ENCODE results near the gene HMG20B.
"Not testable (repeated sequence)": the region's sequence is repeated elsewhere in the genome, so short reads cannot be mapped to it uniquely, and the experiment has no call there.

HMG20B gene

GRCh38 chr19:3578390-3578789 is 5.6 kb downstream of the HMG20B start:
- Histone ChIP-seq H3K27ac (ENCODE audit: low read length, poor library complexity, severe bottlenecking) (no peak overlapping the region), H3K79me1 (replicated peaks; ENCODE audit: low read length, poor library complexity, severe bottlenecking) (peaks cover 11% of the 10 kb centered on the region), H3K9me3 (ENCODE audit: control insufficient read depth, low read length) (no peaks in the 10 kb centered on the region), H4K8ac (ENCODE audit: low read length) (no peak overlapping the region), H3K27me3 (ENCODE audit: control insufficient read depth in 1 of 2, insufficient read depth in 1 of 2, low read length in 2 of 2) (no peaks in the 10 kb centered on the region), H2AK5ac (ENCODE audit: low read length, severe bottlenecking) (no peak overlapping the region), H2BK12ac (ENCODE audit: low read length in 2 of 2) (peak overlapping the region in 1 of 2 experiments; percentile 5), H3K4me3 (ENCODE audit: insufficient read depth in 1 of 2, low read depth in 1 of 2, low read length in 2 of 2) (no peak overlapping the region), H3K9ac (ENCODE audit: low read length) (no peak overlapping the region), H3K14ac (ENCODE audit: low read length in 2 of 2) (no peak overlapping the region), H2BK5ac (ENCODE audit: low read depth, low read length, poor library complexity, severe bottlenecking) (no peak overlapping the region), H2AFZ (ENCODE audit: low read depth, low read length) (no peak overlapping the region), H4K91ac (ENCODE audit: low read length) (no peak overlapping the region), H2BK15ac (ENCODE audit: low read depth, poor library complexity, severe bottlenecking) (peak overlapping the region; percentile 7), H2BK120ac (ENCODE audit: low read depth, low read length) (peak overlapping the region; percentile 49), H3K36me3 (ENCODE audit: control insufficient read depth in 1 of 2, insufficient read depth in 2 of 2, low read depth in 1 of 2, low read length in 2 of 2) (peaks cover 15 to 50% of the 10 kb centered on the region in 2 experiments), H3K23ac (ENCODE audit: low read length in 2 of 2) (no peak overlapping the region), H3K4ac (ENCODE audit: low read depth in 1 of 2, low read length in 2 of 2) (no peak overlapping the region), H3K18ac (ENCODE audit: low read depth in 1 of 2, low read length in 2 of 2) (no peak overlapping the region), H3K4me2 (ENCODE audit: low read length, poor library complexity, severe bottlenecking) (no peak overlapping the region), H3K4me1 (ENCODE audit: control insufficient read depth, insufficient read depth, low read depth, low read length) (peaks cover 26% of the 10 kb centered on the region)
- DNase-seq: no peak
- WGBS: 77% methylated on average over 17 of the region's 17 CpGs

GRCh38 chr19:3580156-3580934 is 7.6 kb downstream of the HMG20B start:
- H3K4ac ChIP-seq (ENCODE audit: low read depth in 1 of 2, low read length in 2 of 2): peak overlapping the region in 1 of 2 experiments; percentile 40
- no peak overlapping the region for H3K27ac ChIP-seq (ENCODE audit: low read length, poor library complexity, severe bottlenecking)
- H3K4me1 ChIP-seq (ENCODE audit: control insufficient read depth, insufficient read depth, low read depth, low read length): peaks cover 22% of the 10 kb centered on the region
- no peaks in the 10 kb centered on the region for H3K9me3 ChIP-seq (ENCODE audit: control insufficient read depth, low read length)
- peak overlapping the region; percentile 77 for H3K9ac ChIP-seq (ENCODE audit: low read length)
- H4K91ac ChIP-seq (ENCODE audit: low read length): no peak overlapping the region
- peaks cover 2% of the 10 kb centered on the region for H3K79me1 ChIP-seq (replicated peaks; ENCODE audit: low read length, poor library complexity, severe bottlenecking)
- H2AK5ac ChIP-seq (ENCODE audit: low read length, severe bottlenecking): no peak overlapping the region
- peaks cover 9 to 36% of the 10 kb centered on the region in 2 experiments for H3K36me3 ChIP-seq (ENCODE audit: control insufficient read depth in 1 of 2, insufficient read depth in 2 of 2, low read depth in 1 of 2, low read length in 2 of 2)
- no peak overlapping the region for H3K14ac ChIP-seq (ENCODE audit: low read length in 2 of 2)
- no peak overlapping the region for H3K4me3 ChIP-seq (ENCODE audit: insufficient read depth in 1 of 2, low read depth in 1 of 2, low read length in 2 of 2)
- no peak overlapping the region for H2BK5ac ChIP-seq (ENCODE audit: low read depth, low read length, poor library complexity, severe bottlenecking)
- no peak overlapping the region for H2BK120ac ChIP-seq (ENCODE audit: low read depth, low read length)
- peak overlapping the region; percentile 14 for H4K8ac ChIP-seq (ENCODE audit: low read length)
- DNase-seq: peak; percentile 99
- no peak overlapping the region for H3K4me2 ChIP-seq (ENCODE audit: low read length, poor library complexity, severe bottlenecking)
- no peak overlapping the region for H2BK15ac ChIP-seq (ENCODE audit: low read depth, poor library complexity, severe bottlenecking)
- no peak overlapping the region for H2AFZ ChIP-seq (ENCODE audit: low read depth, low read length)
- WGBS: 16% methylated on average over 8 of the region's 11 CpGs
- no peak overlapping the region for H3K23ac ChIP-seq (ENCODE audit: low read length in 2 of 2)
- no peak overlapping the region for H2BK12ac ChIP-seq (ENCODE audit: low read length in 2 of 2)
- H3K18ac ChIP-seq (ENCODE audit: low read depth in 1 of 2, low read length in 2 of 2): peak overlapping the region in 1 of 2 experiments; percentile 21
- no peaks in the 10 kb centered on the region for H3K27me3 ChIP-seq (ENCODE audit: control insufficient read depth in 1 of 2, insufficient read depth in 1 of 2, low read length in 2 of 2)

GRCh38 chr19:3581792-3582191 is 9.0 kb downstream of the HMG20B start:
- not testable (repeated sequence) for H2BK120ac ChIP-seq (ENCODE audit: low read depth, low read length); H3K4ac ChIP-seq (ENCODE audit: low read depth in 1 of 2, low read length in 2 of 2); DNase-seq; H3K79me1 ChIP-seq (replicated peaks; ENCODE audit: low read length, poor library complexity, severe bottlenecking); H2AK5ac ChIP-seq (ENCODE audit: low read length, severe bottlenecking); H2BK15ac ChIP-seq (ENCODE audit: low read depth, poor library complexity, severe bottlenecking); H3K4me3 ChIP-seq (ENCODE audit: insufficient read depth in 1 of 2, low read depth in 1 of 2, low read length in 2 of 2); H3K27ac ChIP-seq (ENCODE audit: low read length, poor library complexity, severe bottlenecking); H4K91ac ChIP-seq (ENCODE audit: low read length); H3K18ac ChIP-seq (ENCODE audit: low read depth in 1 of 2, low read length in 2 of 2); H3K9ac ChIP-seq (ENCODE audit: low read length); H2AFZ ChIP-seq (ENCODE audit: low read depth, low read length); H3K14ac ChIP-seq (ENCODE audit: low read length in 2 of 2); H4K8ac ChIP-seq (ENCODE audit: low read length); H2BK12ac ChIP-seq (ENCODE audit: low read length in 2 of 2); H3K23ac ChIP-seq (ENCODE audit: low read length in 2 of 2); H3K4me2 ChIP-seq (ENCODE audit: low read length, poor library complexity, severe bottlenecking); H2BK5ac ChIP-seq (ENCODE audit: low read depth, low read length, poor library complexity, severe bottlenecking); H3K9me3 ChIP-seq (ENCODE audit: control insufficient read depth, low read length)
- WGBS: 74% methylated on average over 4 of the region's 4 CpGs
- peaks cover 0 to 22% of the 10 kb centered on the region in 2 experiments for H3K36me3 ChIP-seq (ENCODE audit: control insufficient read depth in 1 of 2, insufficient read depth in 2 of 2, low read depth in 1 of 2, low read length in 2 of 2)
- peaks cover 18% of the 10 kb centered on the region for H3K4me1 ChIP-seq (ENCODE audit: control insufficient read depth, insufficient read depth, low read depth, low read length)
- peaks cover 5 to 13% of the 10 kb centered on the region in 2 experiments for H3K27me3 ChIP-seq (ENCODE audit: control insufficient read depth in 1 of 2, insufficient read depth in 1 of 2, low read length in 2 of 2)

GRCh38 chr19:3584036-3584802 is 11.5 kb downstream of the HMG20B start:
- WGBS: 88% methylated on average over 10 of the region's 15 CpGs
- H2BK120ac ChIP-seq (ENCODE audit: low read depth, low read length): not testable (repeated sequence)

More at GRCh38 chr19:3584036-3584802, 11.5 kb downstream of the HMG20B start:
- Histone ChIP-seq H3K4me1 (ENCODE audit: control insufficient read depth, insufficient read depth, low read depth, low read length) (peaks cover 13% of the 10 kb centered on the region), H3K27me3 (ENCODE audit: control insufficient read depth in 1 of 2, insufficient read depth in 1 of 2, low read length in 2 of 2) (peaks cover 5 to 16% of the 10 kb centered on the region in 2 experiments)
- not testable (repeated sequence) for DNase-seq; H3K23ac ChIP-seq (ENCODE audit: low read length in 2 of 2); H4K91ac ChIP-seq (ENCODE audit: low read length); H3K14ac ChIP-seq (ENCODE audit: low read length in 2 of 2); H3K4ac ChIP-seq (ENCODE audit: low read depth in 1 of 2, low read length in 2 of 2); H3K27ac ChIP-seq (ENCODE audit: low read length, poor library complexity, severe bottlenecking); H3K9ac ChIP-seq (ENCODE audit: low read length); H3K9me3 ChIP-seq (ENCODE audit: control insufficient read depth, low read length); H3K4me3 ChIP-seq (ENCODE audit: insufficient read depth in 1 of 2, low read depth in 1 of 2, low read length in 2 of 2); H2AFZ ChIP-seq (ENCODE audit: low read depth, low read length); H2BK5ac ChIP-seq (ENCODE audit: low read depth, low read length, poor library complexity, severe bottlenecking); H2BK12ac ChIP-seq (ENCODE audit: low read length in 2 of 2); H3K79me1 ChIP-seq (replicated peaks; ENCODE audit: low read length, poor library complexity, severe bottlenecking); H4K8ac ChIP-seq (ENCODE audit: low read length); H3K4me2 ChIP-seq (ENCODE audit: low read length, poor library complexity, severe bottlenecking); H3K18ac ChIP-seq (ENCODE audit: low read depth in 1 of 2, low read length in 2 of 2); H2AK5ac ChIP-seq (ENCODE audit: low read length, severe bottlenecking); H3K36me3 ChIP-seq (ENCODE audit: control insufficient read depth in 1 of 2, insufficient read depth in 2 of 2, low read depth in 1 of 2, low read length in 2 of 2); H2BK15ac ChIP-seq (ENCODE audit: low read depth, poor library complexity, severe bottlenecking)

All from mesenchymal stem cell (in vitro differentiated cells and primary cell).